Measurements from ENCODE around the gene RMDN2. TPM values are rescaled to one million over a fixed set of nuclear protein-coding genes. Genes with fewer than 3 reads are reported as not detected.
"Not testable (repeated sequence)": the region's sequence is repeated elsewhere in the genome, so short reads cannot be mapped to it uniquely, and the experiment has no call there.

Gene RMDN2
- total and polyA plus RNA-seq, 2 experiments from 2014 or later, result 3.4 to 3.6 TPM

DNA sequence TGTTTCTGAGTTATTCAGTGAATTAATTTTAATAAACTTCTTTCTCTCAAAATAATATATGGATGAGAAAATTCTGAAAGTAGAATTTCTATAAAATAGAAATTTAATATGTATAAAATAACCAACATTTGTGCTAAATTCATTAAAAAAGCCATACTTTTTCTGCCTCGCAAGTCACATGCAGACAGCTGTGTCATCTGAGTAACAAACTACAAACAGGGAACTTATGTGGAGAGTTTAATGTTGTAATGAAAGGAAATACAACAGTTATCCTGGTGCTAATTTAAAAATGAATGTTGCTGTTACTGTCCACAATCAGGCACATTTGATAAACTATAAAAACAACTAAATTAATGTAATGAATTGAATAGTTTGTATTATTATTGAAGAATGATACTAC, 22.2 kb downstream of the RMDN2 start (continued):
- TF ChIP-seq ZNF114 (CRISPR knock-in tag; IDR thresholded peaks at IDR 0.05), result no peak
- TF ChIP-seq, protein P1, sequence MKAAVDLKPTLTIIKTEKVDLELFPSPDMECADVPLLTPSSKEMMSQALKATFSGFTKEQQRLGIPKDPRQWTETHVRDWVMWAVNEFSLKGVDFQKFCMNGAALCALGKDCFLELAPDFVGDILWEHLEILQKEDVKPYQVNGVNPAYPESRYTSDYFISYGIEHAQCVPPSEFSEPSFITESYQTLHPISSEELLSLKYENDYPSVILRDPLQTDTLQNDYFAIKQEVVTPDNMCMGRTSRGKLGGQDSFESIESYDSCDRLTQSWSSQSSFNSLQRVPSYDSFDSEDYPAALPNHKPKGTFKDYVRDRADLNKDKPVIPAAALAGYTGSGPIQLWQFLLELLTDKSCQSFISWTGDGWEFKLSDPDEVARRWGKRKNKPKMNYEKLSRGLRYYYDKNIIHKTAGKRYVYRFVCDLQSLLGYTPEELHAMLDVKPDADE (IDR thresholded peaks at IDR 0.05), result no peak
- TF ChIP-seq EZH2phosphoT487 (IDR thresholded peaks at IDR 0.05; ENCODE audit: unreplicated experiment), result no peak

GRCh38 chr2:37962018-37962739, 37.1 kb downstream of the RMDN2 start:
- ATAC-seq, result peak; percentile 48; the same call in 2 of the 3 replicates
- H2AFZ ChIP-seq, result peak overlapping the region; percentile 47; the same call in 1 of the 2 replicates
- not testable (repeated sequence) for H3K9me2 ChIP-seq (ENCODE audit: insufficient read depth); H3K27me3 ChIP-seq (ENCODE audit: insufficient read depth); H3K4me3 Mint-ChIP-seq; H3K4me2 ChIP-seq; H4K20me1 ChIP-seq (replicated peaks; ENCODE audit: insufficient read depth); H3K4me1 ChIP-seq (ENCODE audit: insufficient read depth); H3K27ac ChIP-seq (ENCODE audit: low read depth); H3F3A ChIP-seq (replicated peaks; ENCODE audit: low read depth); H3K27me3 Mint-ChIP-seq (ENCODE audit: insufficient read depth, low read depth, poor library complexity); H3K36me3 ChIP-seq (ENCODE audit: insufficient read depth); H3K4me1 Mint-ChIP-seq; H3K79me2 ChIP-seq (replicated peaks; ENCODE audit: insufficient read depth); H3K4me3 ChIP-seq
- Mint-ChIP-seq H3K27ac (peak overlapping the region; percentile 27; the same call in 1 of the 2 replicates), H3K36me3 (ENCODE audit: low read depth) (peaks cover 33% of the 10 kb centered on the region; the same call in 2 of the 3 replicates), H3K9me3 (peaks cover 25% of the 10 kb centered on the region)
- peak; percentile 37 for DNase-seq (ENCODE audit: low spot score)

DNA sequence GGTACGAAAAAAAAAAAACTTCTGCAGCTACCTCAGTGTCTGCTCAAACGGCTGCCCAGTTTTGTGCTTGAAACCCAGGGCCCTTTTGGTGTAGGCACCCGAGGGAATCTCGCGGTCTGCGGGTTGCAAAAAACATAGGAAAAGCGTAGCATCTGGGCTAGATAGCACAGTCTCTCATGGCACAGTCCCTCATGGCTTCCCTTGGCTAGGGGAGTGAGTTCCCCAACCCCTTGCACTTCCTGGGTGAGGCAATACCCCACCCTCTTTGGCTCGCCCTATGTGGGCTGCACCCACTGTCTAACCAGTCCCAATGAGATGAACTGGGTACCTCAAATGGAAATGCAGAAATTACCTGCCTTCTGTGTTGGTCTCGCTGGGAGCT, 37.6 kb downstream of the RMDN2 start:
- H3K36me3 ChIP-seq (ENCODE audit: insufficient read depth); ATAC-seq; H3K4me3 ChIP-seq; H3K4me2 ChIP-seq; H3K9me2 ChIP-seq (ENCODE audit: insufficient read depth); H3K4me1 ChIP-seq (ENCODE audit: insufficient read depth); H3K4me1 Mint-ChIP-seq; H3F3A ChIP-seq (replicated peaks; ENCODE audit: low read depth); DNase-seq (ENCODE audit: low spot score); H3K4me3 Mint-ChIP-seq; H3K27ac ChIP-seq (ENCODE audit: low read depth); H3K79me2 ChIP-seq (replicated peaks; ENCODE audit: insufficient read depth); H4K20me1 ChIP-seq (replicated peaks; ENCODE audit: insufficient read depth); H3K27me3 Mint-ChIP-seq (ENCODE audit: insufficient read depth, low read depth, poor library complexity); H3K27me3 ChIP-seq (ENCODE audit: insufficient read depth): not testable (repeated sequence)
- peak overlapping the region; percentile 47; the same call in 1 of the 2 replicates for H2AFZ ChIP-seq
- Mint-ChIP-seq H3K9me3 (peaks cover 24% of the 10 kb centered on the region), H3K27ac (peak overlapping the region; percentile 27; the same call in 1 of the 2 replicates), H3K36me3 (ENCODE audit: low read depth) (peaks cover 33% of the 10 kb centered on the region; the same call in 2 of the 3 replicates)

DNA sequence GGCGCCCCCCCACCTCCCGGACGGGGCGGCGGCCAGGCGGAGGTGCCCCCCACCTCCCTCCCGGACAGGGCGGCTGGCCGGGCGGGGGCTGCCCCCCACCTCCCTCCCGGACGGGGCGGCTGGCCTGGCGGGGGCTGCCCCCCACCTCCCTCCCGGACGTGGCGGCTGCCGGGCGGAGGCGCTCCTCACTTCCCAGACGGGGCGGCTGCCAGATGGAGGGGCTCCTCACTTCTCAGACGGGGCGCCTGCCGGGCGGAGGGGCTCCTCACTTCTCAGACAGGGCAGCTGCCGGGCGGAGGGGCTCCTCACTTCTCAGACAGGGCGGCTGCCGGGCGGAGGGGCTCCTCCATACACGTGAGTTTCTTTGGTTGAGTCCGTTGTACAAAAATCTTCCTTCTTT, 38.8 kb downstream of the RMDN2 start:
- H3K9me3 Mint-ChIP-seq, result peaks cover 24% of the 10 kb centered on the region
- not testable (repeated sequence) for H3K36me3 ChIP-seq (ENCODE audit: insufficient read depth)

More for the DNA sequence above, 38.8 kb downstream of the RMDN2 start:
- not testable (repeated sequence) for H3K4me1 ChIP-seq (ENCODE audit: insufficient read depth); H3F3A ChIP-seq (replicated peaks; ENCODE audit: low read depth); H3K4me3 ChIP-seq; DNase-seq (ENCODE audit: low spot score); H4K20me1 ChIP-seq (replicated peaks; ENCODE audit: insufficient read depth); H2AFZ ChIP-seq; ATAC-seq; H3K27me3 Mint-ChIP-seq (ENCODE audit: insufficient read depth, low read depth, poor library complexity); H3K9me2 ChIP-seq (ENCODE audit: insufficient read depth); H3K27ac ChIP-seq (ENCODE audit: low read depth); H3K4me3 Mint-ChIP-seq; H3K27me3 ChIP-seq (ENCODE audit: insufficient read depth); H3K79me2 ChIP-seq (replicated peaks; ENCODE audit: insufficient read depth); H3K4me1 Mint-ChIP-seq; H3K27ac Mint-ChIP-seq; H3K4me2 ChIP-seq
- H3K36me3 Mint-ChIP-seq (ENCODE audit: low read depth), result peaks cover 27% of the 10 kb centered on the region; the same call in 2 of the 3 replicates

Measured in GM23338 (cell line).